Endothelial cell of umbilical vein (primary cell): Measurements from ENCODE around the gene SLC38A6. TPM values are rescaled to one million over a fixed set of nuclear protein-coding genes. Genes with fewer than 3 reads are reported as not detected.

Experiments used
- BruUV-seq: library from RNA; stranded (reverse); fragments of 400-500 nt; replicated peaks from 2 replicates; lab custom pipeline; 2021; lab: Mats Ljungman, UMichigan
- CTCF ChIA-PET: fragments of 300-600, 350-600 bp; sonication (Branson Sonifier 250); formaldehyde crosslinking; loops from one replicate; lab custom pipeline; 2021; ENCODE audit warnings: antibody characterized with exemption, inconsistent platforms; lab: Charles Lee
- POLR2A ChIA-PET: fragments of 300-600, 350-600 bp; sonication (Branson Sonifier 250); formaldehyde crosslinking; loops from one replicate; lab custom pipeline; 2021; ENCODE audit warnings: antibody characterized with exemption, inconsistent platforms; lab: Charles Lee
- DNase-seq: peaks from one replicate; pipeline ENCODE4 v3.0.0-alpha.2; 2011; ENCODE audit warnings: low read depth, low spot score
- FAIRE-seq: peaks from 2 replicates; lab custom pipeline; 2011; peaks lifted over from hg19 to GRCh38; lab: Jason Lieb, UNC
- H2AFZ ChIP-seq: 2 replicates; pipeline ENCODE4 v1.6.0; 2012; ENCODE audit warnings: low read depth, low read length, control low read depth, inconsistent platforms
- H3K27ac ChIP-seq: 2 replicates; pipeline ENCODE4 v1.5.1; 2011; ENCODE audit warnings: low read depth, mild to moderate bottlenecking, control low read depth, low read length, moderate library complexity; ENCODE audit not compliant: insufficient read depth
- H3K27me3 ChIP-seq, 2 experiments: 2 replicates each; pipeline versions ENCODE4 v1.6.0 to v1.6.1; 2011; ENCODE audit warnings: low read length in 2 of 2, mixed read lengths in 1 of 2; ENCODE audit not compliant: control insufficient read depth in 2 of 2, insufficient read depth in 2 of 2
- H3K36me3 ChIP-seq, 2 experiments: 2 replicates in 1 of 2; 3 replicates in 1 of 2; pipeline ENCODE4 v1.5.1; 2011; ENCODE audit warnings: low read length in 2 of 2, mild to moderate bottlenecking in 1 of 2, moderate library complexity in 1 of 2; ENCODE audit not compliant: control insufficient read depth in 2 of 2, insufficient read depth in 2 of 2; ENCODE audit errors: extremely low read depth in 1 of 2
- H3K4me1 ChIP-seq: 3 replicates; pipeline ENCODE4 v1.5.1; 2011; ENCODE audit warnings: mild to moderate bottlenecking, low read length; ENCODE audit not compliant: control insufficient read depth, insufficient read depth; ENCODE audit errors: extremely low read depth
- H3K4me2 ChIP-seq: 2 replicates; pipeline ENCODE4 v1.6.1; 2011; ENCODE audit warnings: low read length, control low read depth, mixed read lengths; ENCODE audit not compliant: insufficient read depth
- H3K4me3 ChIP-seq, 3 experiments: fragments of 200-600 bp in 1 of 3; sonication (generic), shearing (Covaris generic) in 1 of 3; replicated peaks in 1 of 3; 2 replicates each; pipeline ENCODE4 v1.5.1; 2011 to 2016; ENCODE audit warnings: control low read depth in 3 of 3, low read length in 3 of 3, mild to moderate bottlenecking in 2 of 3, inconsistent platforms in 1 of 3, low read depth in 1 of 3, moderate library complexity in 1 of 3; ENCODE audit not compliant: insufficient read depth in 1 of 3
- H3K79me2 ChIP-seq: 2 replicates; pipeline ENCODE4 v1.6.0; 2012; ENCODE audit warnings: low read length, inconsistent platforms; ENCODE audit not compliant: control insufficient read depth, insufficient read depth
- H3K9ac ChIP-seq: replicated peaks from 2 replicates; pipeline ENCODE3; 2011; ENCODE audit warnings: low read length, control low read depth; ENCODE audit not compliant: insufficient read depth; ENCODE audit errors: extremely low read depth
- H3K9me1 ChIP-seq: replicated peaks from 3 replicates; pipeline ENCODE4 v1.6.0; 2011; ENCODE audit warnings: mild to moderate bottlenecking, low read length; ENCODE audit not compliant: control insufficient read depth, insufficient read depth; ENCODE audit errors: extremely low read depth
- H3K9me3 ChIP-seq: replicated peaks from 2 replicates; pipeline ENCODE4 v1.5.1; 2012; ENCODE audit warnings: low read length, inconsistent platforms; ENCODE audit not compliant: control insufficient read depth, insufficient read depth
- H4K20me1 ChIP-seq: replicated peaks from 2 replicates; pipeline ENCODE3; 2011; ENCODE audit warnings: mild to moderate bottlenecking, low read length; ENCODE audit not compliant: control insufficient read depth, insufficient read depth; ENCODE audit errors: extremely low read depth
- EZH2 ChIP-seq: IDR thresholded peaks from 2 replicates; pipeline ENCODE4 v1.6.1; 2012; ENCODE audit warnings: borderline replicate concordance, low read depth, mild to moderate bottlenecking, moderate library complexity, low read length, inconsistent platforms; ENCODE audit not compliant: severe bottlenecking
- FOS ChIP-seq: IDR thresholded peaks from 2 replicates; pipeline ENCODE4 v1.6.1; 2011; ENCODE audit warnings: mild to moderate bottlenecking, low read length, moderate library complexity, borderline replicate concordance; ENCODE audit not compliant: insufficient read depth
- GATA2 ChIP-seq: IDR thresholded peaks from 2 replicates; pipeline ENCODE4 v1.7.0; 2011; ENCODE audit warnings: low read depth, mild to moderate bottlenecking, moderate library complexity, mixed read lengths, low read length; ENCODE audit not compliant: insufficient read length, insufficient read depth
- JUN ChIP-seq: IDR thresholded peaks from 2 replicates; pipeline ENCODE4 v1.6.1; 2011; ENCODE audit warnings: borderline replicate concordance, low read depth; ENCODE audit not compliant: insufficient read length, insufficient read depth
- MYC ChIP-seq: IDR thresholded peaks from one replicate; pipeline ENCODE4 v1.6.1; 2011; ENCODE audit warnings: mild to moderate bottlenecking, low read depth, low read length
- POLR2A ChIP-seq: IDR thresholded peaks from 2 replicates; pipeline ENCODE4 v1.6.1; 2012; ENCODE audit warnings: low read depth, mild to moderate bottlenecking, control low read depth, low read length
- POLR2AphosphoS5 ChIP-seq: IDR thresholded peaks from 2 replicates; pipeline ENCODE4 v1.6.1; 2012; ENCODE audit warnings: low read depth, mild to moderate bottlenecking, control low read depth, low read length, moderate library complexity; ENCODE audit not compliant: insufficient read depth
- dilution Hi-C: fragments of 300-500 bp; cut with MboI; formaldehyde crosslinking; loops from one replicate; pipeline ENCODE4 v1.15.0; 2019; ENCODE audit warnings: low sequenced_read_pairs; ENCODE audit not compliant: extremely low pct_ligation_motif_present
- intact Hi-C: fragments of 100-400 bp; cut with micrococcal nuclease; formaldehyde crosslinking; loops from one replicate; pipeline ENCODE4 v1.10.0; 2022
- polyA plus RNA-seq, 4 experiments: library from polyadenylated mRNA; depleted of rRNA in 3 of 4; stranded (reverse) in 3 of 4; unstranded in 1 of 4; fragments of >200 nt; gene quantifications; 2 replicates each; pipeline versions ENCODE4 v1.2.1 to v1.2.3, GENCODE V29; 2011 to 2012; ENCODE audit warnings: missing spikeins in 1 of 4
- total RNA-seq: library from RNA; stranded (reverse); gene quantifications from 2 replicates; pipeline ENCODE4 v1.2.3, GENCODE V29; 2021
- TF ChIP-seq, protein P1 (sequence below), 2 donors: IDR thresholded peaks; 1 replicate in 1 of 2; 2 replicates in 1 of 2; pipeline ENCODE4 v1.5.1; 2011; ENCODE audit warnings: low read length in 2 of 2, mild to moderate bottlenecking in 2 of 2, moderate library complexity in 2 of 2, control low read depth in 1 of 2, inconsistent platforms in 1 of 2, low read depth in 1 of 2; ENCODE audit not compliant: insufficient read depth in 1 of 2; ENCODE audit errors: extremely low read depth in 1 of 2
- TF ChIP-seq, protein P2 (sequence below): IDR thresholded peaks from 2 replicates; pipeline ENCODE4 v1.6.1; 2011; ENCODE audit not compliant: insufficient read depth, insufficient read length

The SLC38A6 gene
- total and polyA plus RNA-seq, 2 donors (not counting 3 experiments of a cell fraction or from before 2014, with no cell fraction given), result 17.3 to 24.6 TPM

DNA sequence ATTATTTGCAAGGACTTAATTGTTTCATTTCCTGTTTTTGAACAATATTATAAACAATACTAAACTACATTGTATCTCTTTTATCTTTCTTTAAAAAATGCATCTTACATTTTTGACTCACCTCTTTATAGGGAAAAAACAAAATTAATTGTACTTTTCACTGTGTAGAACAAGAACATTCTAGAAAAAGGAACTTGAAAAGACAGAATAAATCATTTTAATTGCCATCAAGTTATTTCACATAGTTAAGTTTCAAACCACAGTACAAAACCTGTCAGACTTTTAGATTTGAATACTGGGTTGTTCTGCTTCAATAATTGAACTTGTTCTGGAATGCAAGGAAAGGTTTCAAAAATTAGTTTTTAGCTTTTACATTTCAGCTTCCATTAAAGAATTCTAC is 50.0 kb downstream of the SLC38A6 start:
- FAIRE-seq (no peak), DNase-seq (no peak)
- dilution Hi-C loops, result loop anchor here (25.0 kb wide), 1 partner anchor 394 kb away; the partner anchor contains the start of gene SIX1
- Histone ChIP-seq H2AFZ (no peak overlapping the region), H3K79me2 (no peaks in the 10 kb centered on the region), H3K36me3 (no peaks in the 10 kb centered on the region), H3K4me3 (no peak overlapping the region), H3K9me1 (no peaks in the 10 kb centered on the region), H3K27me3 (no peaks in the 10 kb centered on the region), H3K27ac (no peak overlapping the region), H4K20me1 (no peaks in the 10 kb centered on the region), H3K4me1 (peaks cover 12% of the 10 kb centered on the region), H3K9me3 (no peaks in the 10 kb centered on the region), H3K4me2 (no peak overlapping the region), H3K9ac (no peak overlapping the region)
- no TSS peak for BruUV-seq
- intact Hi-C loops, result no loop called here
- CTCF ChIA-PET, result interaction anchor here (2.2 kb wide), 1 partner anchor 13 kb away, joined by 12 read pairs; no protein-coding TSS in a partner anchor
- TF ChIP-seq MYC (no peak), GATA2 (no peak), POLR2A (no peak), EZH2 (no peak), POLR2AphosphoS5 (no peak), FOS (no peak), JUN (no peak)
- TF ChIP-seq, protein P1, sequence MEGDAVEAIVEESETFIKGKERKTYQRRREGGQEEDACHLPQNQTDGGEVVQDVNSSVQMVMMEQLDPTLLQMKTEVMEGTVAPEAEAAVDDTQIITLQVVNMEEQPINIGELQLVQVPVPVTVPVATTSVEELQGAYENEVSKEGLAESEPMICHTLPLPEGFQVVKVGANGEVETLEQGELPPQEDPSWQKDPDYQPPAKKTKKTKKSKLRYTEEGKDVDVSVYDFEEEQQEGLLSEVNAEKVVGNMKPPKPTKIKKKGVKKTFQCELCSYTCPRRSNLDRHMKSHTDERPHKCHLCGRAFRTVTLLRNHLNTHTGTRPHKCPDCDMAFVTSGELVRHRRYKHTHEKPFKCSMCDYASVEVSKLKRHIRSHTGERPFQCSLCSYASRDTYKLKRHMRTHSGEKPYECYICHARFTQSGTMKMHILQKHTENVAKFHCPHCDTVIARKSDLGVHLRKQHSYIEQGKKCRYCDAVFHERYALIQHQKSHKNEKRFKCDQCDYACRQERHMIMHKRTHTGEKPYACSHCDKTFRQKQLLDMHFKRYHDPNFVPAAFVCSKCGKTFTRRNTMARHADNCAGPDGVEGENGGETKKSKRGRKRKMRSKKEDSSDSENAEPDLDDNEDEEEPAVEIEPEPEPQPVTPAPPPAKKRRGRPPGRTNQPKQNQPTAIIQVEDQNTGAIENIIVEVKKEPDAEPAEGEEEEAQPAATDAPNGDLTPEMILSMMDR (IDR thresholded peaks at IDR 0.05; ENCODE audit: extremely low read depth in 1 of 2, insufficient read depth in 1 of 2, low read depth in 1 of 2, low read length in 2 of 2), result no peak
- TF ChIP-seq, protein P2, sequence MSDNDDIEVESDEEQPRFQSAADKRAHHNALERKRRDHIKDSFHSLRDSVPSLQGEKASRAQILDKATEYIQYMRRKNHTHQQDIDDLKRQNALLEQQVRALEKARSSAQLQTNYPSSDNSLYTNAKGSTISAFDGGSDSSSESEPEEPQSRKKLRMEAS, result no peak
- POLR2A ChIA-PET, result no interaction called here
